Measurements from ENCODE around the gene NFATC2. TPM values are rescaled to one million over a fixed set of nuclear protein-coding genes. Genes with fewer than 3 reads are reported as not detected.

NFATC2 gene
- total and polyA plus RNA-seq, 2 of the 8 experiments (the other 6 are each of a cell fraction or from before 2014, with no cell fraction given), result 0.27 to 0.91 TPM

DNA sequence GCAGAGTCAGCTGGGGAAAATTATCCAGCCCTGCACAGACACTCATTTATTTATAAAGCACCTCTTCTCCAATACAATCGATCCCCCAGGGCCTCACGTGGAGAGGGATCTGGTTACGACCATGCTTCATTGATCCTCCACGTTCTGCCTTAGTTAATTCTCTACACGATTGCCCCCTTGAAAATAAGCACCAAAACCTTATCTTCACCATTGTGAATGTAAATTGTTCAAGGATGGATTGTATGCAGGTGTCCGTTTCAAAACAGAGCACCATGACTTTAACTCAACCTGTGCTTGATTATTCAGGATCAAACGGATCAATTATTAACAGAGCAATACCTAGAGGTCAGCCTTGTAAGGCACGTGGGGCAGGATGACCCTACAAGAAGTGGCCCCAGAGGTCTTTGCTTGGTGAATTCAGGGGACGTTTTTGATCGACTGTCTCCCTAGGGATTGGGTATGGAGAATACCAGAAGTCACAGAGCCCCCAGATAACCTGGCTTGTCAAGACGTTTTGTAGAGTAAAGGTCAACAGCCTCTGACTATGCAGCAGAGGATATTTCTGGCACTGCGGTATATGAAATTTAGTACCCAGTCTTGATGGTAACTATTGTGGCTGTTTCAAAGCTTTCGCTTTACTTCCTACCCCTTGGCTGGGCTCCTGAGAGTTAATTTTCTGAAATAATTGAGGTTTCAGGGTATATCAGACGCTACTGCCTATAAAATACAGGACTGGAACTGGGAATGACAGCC is 112.1 kb downstream of the NFATC2 start (continued):
- TF ChIP-seq RNF2 (IDR thresholded peaks at IDR 0.05; ENCODE audit: borderline replicate concordance, low read depth, low read length, missing control alignments, poor library complexity, severe bottlenecking), result no peak
